ENCODE measurements around the gene HSF5. TPM values are rescaled to one million over a fixed set of nuclear protein-coding genes. Genes with fewer than 3 reads are reported as not detected.

HSF5 gene
- polyA plus RNA-seq, 1 experiment, result not detected

DNA sequence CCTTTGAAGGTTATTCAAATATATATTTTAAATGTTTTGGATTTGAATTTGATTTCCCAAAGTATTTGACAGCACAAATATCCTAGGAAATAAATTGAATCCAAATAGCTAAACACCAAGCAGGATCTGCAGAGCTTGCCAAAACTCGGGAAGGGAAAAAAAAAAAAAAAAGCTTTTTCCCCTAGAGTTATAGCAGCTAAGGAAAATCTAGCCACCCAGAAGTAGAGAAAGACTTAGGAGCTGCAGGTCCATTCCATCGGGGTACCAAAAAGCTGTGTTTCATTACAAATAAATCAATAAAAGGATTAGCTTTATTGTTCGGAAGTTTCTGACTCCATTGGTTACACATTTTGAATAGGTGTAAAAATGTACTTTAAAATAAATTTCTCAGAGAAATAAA, 19.3 kb downstream of the HSF5 start:
- TF ChIP-seq, protein P1, sequence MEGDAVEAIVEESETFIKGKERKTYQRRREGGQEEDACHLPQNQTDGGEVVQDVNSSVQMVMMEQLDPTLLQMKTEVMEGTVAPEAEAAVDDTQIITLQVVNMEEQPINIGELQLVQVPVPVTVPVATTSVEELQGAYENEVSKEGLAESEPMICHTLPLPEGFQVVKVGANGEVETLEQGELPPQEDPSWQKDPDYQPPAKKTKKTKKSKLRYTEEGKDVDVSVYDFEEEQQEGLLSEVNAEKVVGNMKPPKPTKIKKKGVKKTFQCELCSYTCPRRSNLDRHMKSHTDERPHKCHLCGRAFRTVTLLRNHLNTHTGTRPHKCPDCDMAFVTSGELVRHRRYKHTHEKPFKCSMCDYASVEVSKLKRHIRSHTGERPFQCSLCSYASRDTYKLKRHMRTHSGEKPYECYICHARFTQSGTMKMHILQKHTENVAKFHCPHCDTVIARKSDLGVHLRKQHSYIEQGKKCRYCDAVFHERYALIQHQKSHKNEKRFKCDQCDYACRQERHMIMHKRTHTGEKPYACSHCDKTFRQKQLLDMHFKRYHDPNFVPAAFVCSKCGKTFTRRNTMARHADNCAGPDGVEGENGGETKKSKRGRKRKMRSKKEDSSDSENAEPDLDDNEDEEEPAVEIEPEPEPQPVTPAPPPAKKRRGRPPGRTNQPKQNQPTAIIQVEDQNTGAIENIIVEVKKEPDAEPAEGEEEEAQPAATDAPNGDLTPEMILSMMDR (IDR thresholded peaks at IDR 0.05; ENCODE audit: insufficient read depth, low read depth, low read length), result no peak
- DNase-seq (ENCODE audit: low read depth), result no peak
- POLR2A ChIA-PET, result no interaction called here
- H3K27me3 ChIP-seq (ENCODE audit: control insufficient read depth, insufficient read depth, low read length), result no peaks in the 10 kb centered on the region
- CTCF ChIA-PET, result interaction anchor here (0.6 kb wide), 1 partner anchor 39 kb away, joined by 3 read pairs; no protein-coding TSS in a partner anchor
- no peaks in the 10 kb centered on the region for H3K36me3 ChIP-seq (ENCODE audit: control insufficient read depth, insufficient read depth, low read length)
- no peak overlapping the region for H3K4me3 ChIP-seq (ENCODE audit: low read depth, low read length)

DNA sequence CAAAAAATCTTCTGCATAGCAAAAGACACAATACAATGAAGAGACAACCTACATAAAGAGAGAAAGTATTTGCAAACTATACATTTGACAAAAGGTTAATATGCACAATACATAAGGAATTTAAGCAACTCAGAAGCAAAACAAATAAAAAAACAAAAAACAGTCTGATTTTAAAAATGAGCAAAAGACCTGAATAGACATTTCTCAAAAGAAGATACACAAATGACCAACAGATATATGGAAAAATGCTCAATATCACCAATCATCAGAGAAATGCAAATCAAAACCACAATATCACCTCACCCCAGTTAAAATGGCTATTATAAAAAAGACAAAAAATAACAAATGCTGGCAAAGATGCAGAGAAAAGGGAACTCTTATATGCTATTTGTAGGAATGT, 32.7 kb downstream of the HSF5 start:
- TF ChIP-seq, protein P1 (IDR thresholded peaks at IDR 0.05; ENCODE audit: insufficient read depth, low read depth, low read length), result no peak
- Histone ChIP-seq H3K4me3 (ENCODE audit: low read depth, low read length) (no peak overlapping the region), H3K36me3 (ENCODE audit: control insufficient read depth, insufficient read depth, low read length) (no peaks in the 10 kb centered on the region), H3K27me3 (ENCODE audit: control insufficient read depth, insufficient read depth, low read length) (no peaks in the 10 kb centered on the region)
- POLR2A ChIA-PET, result no interaction called here
- no peak for DNase-seq (ENCODE audit: low read depth)
- CTCF ChIA-PET, result interaction anchor here (1.0 to 1.4 kb wide), 2 partner anchors 8 to 136 kb away, joined by 3 read pairs; no protein-coding TSS in a partner anchor

- H3K27me3 ChIP-seq (ENCODE audit: control insufficient read depth, insufficient read depth, low read length), result no peaks in the 10 kb centered on the region
- no peak for DNase-seq (ENCODE audit: low read depth)
Observed at GRCh38 chr17:58452738-58453137, 35.5 kb downstream of the HSF5 start.

GRCh38 chr17:58447039-58447975, 40.9 kb downstream of the HSF5 start:
- no peak overlapping the region for H3K4me3 ChIP-seq (ENCODE audit: low read depth, low read length)
- POLR2A ChIA-PET, result no interaction called here

More at GRCh38 chr17:58452738-58453137, 35.5 kb downstream of the HSF5 start:
- Histone ChIP-seq H3K4me3 (ENCODE audit: low read depth, low read length) (no peak overlapping the region), H3K36me3 (ENCODE audit: control insufficient read depth, insufficient read depth, low read length) (no peaks in the 10 kb centered on the region)
- ChIA-PET CTCF (no interaction called here), POLR2A (no interaction called here)
- TF ChIP-seq, protein P1 (IDR thresholded peaks at IDR 0.05; ENCODE audit: insufficient read depth, low read depth, low read length), result no peak

GRCh38 chr17:58446086-58446485, 42.1 kb downstream of the HSF5 start:
- TF ChIP-seq, protein P1 (IDR thresholded peaks at IDR 0.05; ENCODE audit: insufficient read depth, low read depth, low read length), result no peak
- Histone ChIP-seq H3K4me3 (ENCODE audit: low read depth, low read length) (no peak overlapping the region), H3K36me3 (ENCODE audit: control insufficient read depth, insufficient read depth, low read length) (no peaks in the 10 kb centered on the region), H3K27me3 (ENCODE audit: control insufficient read depth, insufficient read depth, low read length) (peaks cover 2% of the 10 kb centered on the region; the same call in 1 of the 2 replicates)
- no peak for DNase-seq (ENCODE audit: low read depth)
- POLR2A ChIA-PET, result no interaction called here
- CTCF ChIA-PET, result interaction anchor here (1.2 to 4.4 kb wide), 4 partner anchors 124 to 246 kb away, joined by 4 to 55 read pairs (median 14); no protein-coding TSS in a partner anchor

More at GRCh38 chr17:58447039-58447975, 40.9 kb downstream of the HSF5 start:
- no peaks in the 10 kb centered on the region for H3K36me3 ChIP-seq (ENCODE audit: control insufficient read depth, insufficient read depth, low read length)
- TF ChIP-seq, protein P1 (IDR thresholded peaks at IDR 0.05; ENCODE audit: insufficient read depth, low read depth, low read length), result peak; percentile 82
- peak; percentile 17 for DNase-seq (ENCODE audit: low read depth)
- CTCF ChIA-PET, result interaction anchor here (0.5 to 4.4 kb wide), 14 partner anchors 11 to 603 kb away, joined by 3 to 55 read pairs (median 4); no protein-coding TSS in a partner anchor
- no peaks in the 10 kb centered on the region for H3K27me3 ChIP-seq (ENCODE audit: control insufficient read depth, insufficient read depth, low read length)

Measured in BJ (cell line).